HG03060 (cell line): Measurements from ENCODE around the gene ATN1.

Experiments
- ATAC-seq: cut with Tn5 transposase; IDR thresholded peaks from one replicate; pipeline ENCODE4 v1.9.1; 2021; ENCODE audit warnings: low read depth, moderate number of reproducible peaks; ENCODE audit not compliant: unreplicated experiment

The ATN1 gene

GRCh38 chr12:6956021-6956727, 28.4 kb downstream of the ATN1 start:
- no peak for ATAC-seq

- no peak for ATAC-seq
Measured at GRCh38 chr12:6957151-6957701, 29.5 kb downstream of the ATN1 start.

GRCh38 chr12:6957741-6958608, 30.2 kb downstream of the ATN1 start:
- no peak for ATAC-seq

GRCh38 chr12:6958609-6959057, 30.9 kb downstream of the ATN1 start:
- no peak for ATAC-seq

- ATAC-seq = peak; percentile 27
Measured at GRCh38 chr12:6959058-6959804, 31.5 kb downstream of the ATN1 start.

GRCh38 chr12:6959805-6960592, 32.2 kb downstream of the ATN1 start:
- ATAC-seq = no peak

GRCh38 chr12:6960593-6961277, 33.0 kb downstream of the ATN1 start:
- ATAC-seq = no peak

GRCh38 chr12:6961278-6961694, 33.5 kb downstream of the ATN1 start:
- peak; percentile 19 for ATAC-seq

- peak; percentile 11 for ATAC-seq
Measured at GRCh38 chr12:6961695-6962284, 34.0 kb downstream of the ATN1 start.

- ATAC-seq = no peak
Measured at GRCh38 chr12:6962285-6963015, 34.7 kb downstream of the ATN1 start.

GRCh38 chr12:6963016-6963731, 35.4 kb downstream of the ATN1 start:
- ATAC-seq = no peak

GRCh38 chr12:6963791-6964413, 36.1 kb downstream of the ATN1 start:
- ATAC-seq = no peak

GRCh38 chr12:6964605-6965025, 36.9 kb downstream of the ATN1 start:
- no peak for ATAC-seq

- ATAC-seq = no peak
Measured at GRCh38 chr12:6965026-6965661, 37.4 kb downstream of the ATN1 start.

- ATAC-seq = no peak
Measured at GRCh38 chr12:6965714-6966113, 38.0 kb downstream of the ATN1 start.

GRCh38 chr12:6966351-6966750, 38.6 kb downstream of the ATN1 start:
- no peak for ATAC-seq

GRCh38 chr12:6967651-6968100, 39.9 kb downstream of the ATN1 start:
- ATAC-seq = no peak
